ENCODE results near the gene NOS2. TPM values are rescaled to one million over a fixed set of nuclear protein-coding genes. Genes with fewer than 3 reads are reported as not detected.

Gene NOS2
- total RNA-seq, 1 experiment from 2014 or later: not detected

DNA sequence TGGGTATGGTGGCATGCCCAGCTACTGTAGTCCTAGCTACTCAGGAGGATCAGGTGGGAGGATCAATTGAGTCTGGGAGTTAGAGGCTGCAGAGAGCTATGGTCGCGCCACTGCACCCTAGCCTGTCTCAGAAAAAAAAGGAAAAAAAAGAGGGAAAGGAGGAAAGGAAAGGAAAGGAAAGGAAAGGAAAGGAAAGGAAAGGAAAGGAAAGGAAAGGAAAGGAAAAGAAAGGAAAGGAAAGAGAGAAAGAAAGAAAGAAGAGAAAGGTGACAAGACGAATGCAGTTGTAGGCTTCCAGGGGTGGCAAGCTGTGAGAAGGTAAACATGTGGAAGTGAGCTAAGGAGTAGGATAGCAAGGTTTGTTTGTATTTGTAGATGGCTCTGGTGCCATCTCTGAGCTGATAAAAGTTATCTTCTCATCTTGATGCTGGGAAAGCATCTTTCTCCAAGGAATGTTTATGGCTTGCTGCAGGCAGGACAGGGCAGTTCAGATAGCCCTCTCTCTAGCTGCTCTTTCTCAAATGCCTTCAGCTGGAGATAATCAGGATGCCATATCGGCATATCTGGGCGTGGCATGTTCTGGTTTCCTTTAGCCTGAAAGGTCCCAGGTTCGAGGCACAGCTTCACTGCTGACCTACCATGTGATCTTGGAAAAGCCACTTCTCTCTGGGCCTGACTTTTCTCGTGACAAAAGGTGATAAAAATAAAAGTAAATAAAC, 2.8 kb upstream of the NOS2 start:
- H3K27me3 Mint-ChIP-seq (ENCODE audit: unreplicated experiment): peaks cover 54% of the 10 kb centered on the region
- no peak overlapping the region for H3K4me3 Mint-ChIP-seq (ENCODE audit: low read depth, unreplicated experiment)
- H3K36me3 Mint-ChIP-seq (ENCODE audit: insufficient read depth, unreplicated experiment): peaks cover 4% of the 10 kb centered on the region
- no peak overlapping the region for H3K27ac Mint-ChIP-seq (ENCODE audit: unreplicated experiment)
- no peaks in the 10 kb centered on the region for H3K9me3 Mint-ChIP-seq (ENCODE audit: low read depth, unreplicated experiment)
- peaks cover 17% of the 10 kb centered on the region for H3K4me1 Mint-ChIP-seq (ENCODE audit: low read depth, unreplicated experiment)
- no peak for DNase-seq
- no TSS peak for BruUV-seq (replicated peaks)
- intact Hi-C loops (cut with micrococcal nuclease; ENCODE audit: unreplicated experiment): loop anchor here (10.0 kb wide), 1 partner anchor 452 kb away; no protein-coding TSS in a partner anchor
- TF ChIP-seq, protein P1, sequence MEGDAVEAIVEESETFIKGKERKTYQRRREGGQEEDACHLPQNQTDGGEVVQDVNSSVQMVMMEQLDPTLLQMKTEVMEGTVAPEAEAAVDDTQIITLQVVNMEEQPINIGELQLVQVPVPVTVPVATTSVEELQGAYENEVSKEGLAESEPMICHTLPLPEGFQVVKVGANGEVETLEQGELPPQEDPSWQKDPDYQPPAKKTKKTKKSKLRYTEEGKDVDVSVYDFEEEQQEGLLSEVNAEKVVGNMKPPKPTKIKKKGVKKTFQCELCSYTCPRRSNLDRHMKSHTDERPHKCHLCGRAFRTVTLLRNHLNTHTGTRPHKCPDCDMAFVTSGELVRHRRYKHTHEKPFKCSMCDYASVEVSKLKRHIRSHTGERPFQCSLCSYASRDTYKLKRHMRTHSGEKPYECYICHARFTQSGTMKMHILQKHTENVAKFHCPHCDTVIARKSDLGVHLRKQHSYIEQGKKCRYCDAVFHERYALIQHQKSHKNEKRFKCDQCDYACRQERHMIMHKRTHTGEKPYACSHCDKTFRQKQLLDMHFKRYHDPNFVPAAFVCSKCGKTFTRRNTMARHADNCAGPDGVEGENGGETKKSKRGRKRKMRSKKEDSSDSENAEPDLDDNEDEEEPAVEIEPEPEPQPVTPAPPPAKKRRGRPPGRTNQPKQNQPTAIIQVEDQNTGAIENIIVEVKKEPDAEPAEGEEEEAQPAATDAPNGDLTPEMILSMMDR (IDR thresholded peaks at IDR 0.05; ENCODE audit: unreplicated experiment): no peak
- CTCF ChIA-PET: interaction anchor here (0.5 kb wide), 1 partner anchor 508 kb away, joined by 3 read pairs; no protein-coding TSS in a partner anchor

DNA sequence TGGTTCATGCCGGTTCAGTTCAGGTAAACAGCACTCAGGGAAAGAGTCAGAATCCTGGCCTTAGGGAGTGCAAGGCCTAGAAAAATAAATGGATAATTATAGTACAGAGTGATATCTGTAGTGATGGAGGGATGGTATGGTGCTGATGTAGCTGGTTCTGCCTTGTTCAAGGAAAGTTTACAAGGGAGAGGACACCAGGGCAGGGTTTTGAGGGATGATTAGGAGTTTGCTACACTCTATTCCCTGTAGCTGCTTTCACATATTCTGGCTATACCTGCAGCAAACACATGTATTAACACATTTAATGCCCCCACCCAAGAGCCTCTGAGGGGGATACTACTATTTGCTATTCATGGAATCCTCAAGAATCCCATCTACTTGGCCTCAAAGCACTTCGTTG, 1.7 kb upstream of the NOS2 start:
- H3K4me3 Mint-ChIP-seq (ENCODE audit: low read depth, unreplicated experiment): no peak overlapping the region
- CTCF ChIA-PET: no interaction called here
- peaks cover 65% of the 10 kb centered on the region for H3K27me3 Mint-ChIP-seq (ENCODE audit: unreplicated experiment)
- H3K9me3 Mint-ChIP-seq (ENCODE audit: low read depth, unreplicated experiment): no peaks in the 10 kb centered on the region
- BruUV-seq (replicated peaks): no TSS peak
- peaks cover 4% of the 10 kb centered on the region for H3K36me3 Mint-ChIP-seq (ENCODE audit: insufficient read depth, unreplicated experiment)
- DNase-seq: no peak
- TF ChIP-seq, protein P1 (IDR thresholded peaks at IDR 0.05; ENCODE audit: unreplicated experiment): no peak
- intact Hi-C loops (cut with micrococcal nuclease; ENCODE audit: unreplicated experiment): loop anchor here (10.0 kb wide), 1 partner anchor 453 kb away; no protein-coding TSS in a partner anchor
- peaks cover 10% of the 10 kb centered on the region for H3K4me1 Mint-ChIP-seq (ENCODE audit: low read depth, unreplicated experiment)
- no peak overlapping the region for H3K27ac Mint-ChIP-seq (ENCODE audit: unreplicated experiment)

DNA sequence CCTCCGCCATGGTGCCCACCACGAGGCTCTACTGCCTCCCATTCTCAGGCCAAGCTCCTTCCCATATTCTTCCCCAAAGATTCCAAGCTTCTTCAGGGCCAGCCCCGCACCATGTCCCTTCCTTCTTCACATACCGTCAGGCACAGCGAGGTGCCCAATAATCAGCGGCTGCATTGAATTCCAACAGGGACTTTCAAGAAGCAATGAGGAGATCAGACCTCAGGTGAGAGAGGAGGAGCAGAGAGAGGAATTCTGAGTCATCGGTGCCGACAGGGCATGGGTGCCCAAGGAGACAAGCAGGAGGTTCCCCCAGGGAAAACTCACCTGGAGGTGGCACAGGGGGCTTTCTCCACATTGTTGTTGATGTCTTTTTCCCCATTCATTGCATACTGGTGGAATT, 2.0 kb downstream of the NOS2 start:
- no peak for DNase-seq
- Mint-ChIP-seq H3K36me3 (ENCODE audit: insufficient read depth, unreplicated experiment) (no peaks in the 10 kb centered on the region), H3K27me3 (ENCODE audit: unreplicated experiment) (peaks cover 98% of the 10 kb centered on the region), H3K27ac (ENCODE audit: unreplicated experiment) (no peak overlapping the region), H3K9me3 (ENCODE audit: low read depth, unreplicated experiment) (no peaks in the 10 kb centered on the region), H3K4me3 (ENCODE audit: low read depth, unreplicated experiment) (no peak overlapping the region), H3K4me1 (ENCODE audit: low read depth, unreplicated experiment) (no peaks in the 10 kb centered on the region)
- TF ChIP-seq, protein P1 (IDR thresholded peaks at IDR 0.05; ENCODE audit: unreplicated experiment): no peak
- no TSS peak for BruUV-seq (replicated peaks)
- CTCF ChIA-PET: no interaction called here
- intact Hi-C loops (cut with micrococcal nuclease; ENCODE audit: unreplicated experiment): no loop called here

DNA sequence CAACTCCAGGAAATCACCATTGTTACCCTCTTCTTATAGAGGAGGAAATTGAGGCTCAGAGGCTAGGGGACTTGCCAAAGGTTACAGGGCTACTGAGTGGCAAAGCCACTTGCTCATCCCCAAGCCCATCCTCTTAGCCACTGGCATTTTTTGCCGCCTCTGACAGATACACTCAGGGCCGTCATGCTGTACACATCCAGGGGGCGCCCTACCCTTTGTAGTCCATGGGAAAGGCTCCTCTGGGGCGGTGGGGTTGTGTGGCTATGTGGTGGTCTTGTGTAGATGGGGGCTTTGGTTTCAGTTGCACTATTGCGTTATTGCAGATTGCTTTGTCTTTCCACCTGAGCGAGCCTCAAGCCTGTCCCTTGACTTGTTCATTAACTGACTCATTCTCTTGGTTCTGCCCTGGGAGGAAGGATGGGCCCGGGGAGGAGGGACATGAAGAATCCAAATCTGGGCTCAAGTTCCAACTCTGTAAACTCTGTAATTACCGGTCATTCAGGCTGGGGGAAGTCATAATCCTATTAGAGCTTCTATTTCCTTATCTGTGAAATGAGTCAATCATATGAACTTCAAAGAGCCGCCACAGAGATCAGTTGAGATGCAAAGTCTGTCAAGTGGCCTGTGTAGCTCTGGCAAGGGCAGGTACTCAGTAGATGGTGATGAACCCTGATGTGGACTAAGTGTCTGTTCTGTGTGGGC, 2.8 kb downstream of the NOS2 start:
- no peak overlapping the region for H3K4me3 Mint-ChIP-seq (ENCODE audit: low read depth, unreplicated experiment)
- TF ChIP-seq, protein P1 (IDR thresholded peaks at IDR 0.05; ENCODE audit: unreplicated experiment): no peak
- peaks cover 90% of the 10 kb centered on the region for H3K27me3 Mint-ChIP-seq (ENCODE audit: unreplicated experiment)
- H3K36me3 Mint-ChIP-seq (ENCODE audit: insufficient read depth, unreplicated experiment): no peaks in the 10 kb centered on the region
- no peaks in the 10 kb centered on the region for H3K9me3 Mint-ChIP-seq (ENCODE audit: low read depth, unreplicated experiment)
- BruUV-seq (replicated peaks): no TSS peak
- no peak overlapping the region for H3K27ac Mint-ChIP-seq (ENCODE audit: unreplicated experiment)
- DNase-seq: no peak
- intact Hi-C loops (cut with micrococcal nuclease; ENCODE audit: unreplicated experiment): no loop called here
- CTCF ChIA-PET: no interaction called here
- H3K4me1 Mint-ChIP-seq (ENCODE audit: low read depth, unreplicated experiment): no peaks in the 10 kb centered on the region

Data from Calu3 (cell line).